Adipose tissue (tissue), 3 donors: ENCODE data around the gene USF1. TPM values are rescaled to one million over a fixed set of nuclear protein-coding genes. Genes with fewer than 3 reads are reported as not detected.
"Not testable (repeated sequence)": the region's sequence is repeated elsewhere in the genome, so short reads cannot be mapped to it uniquely, and the experiment has no call there.

Experiments used
- H3K27ac ChIP-seq: one replicate; pipeline ENCODE4 v1.5.1; 2013; ENCODE audit warnings: low read depth, low read length
- WGBS, 3 donors: extraction: QIAGEN DNeasy Blood & Tissue Kit; methylation state at CpG; one replicate each; pipeline ENCODE4 v1.1.7; 2013; 5-methylcytosine and 5-hydroxymethylcytosine counted together
- polyA plus RNA-seq, 3 donors: library from polyadenylated mRNA; stranded (reverse); fragments of 200-250 nt; gene quantifications; one replicate each; pipeline ENCODE4 v1.2.3, GENCODE V29; 2013
- donor health status: healthy with polysubstance abuse.
- donor health status: Bipolar disorder and iron deficiency.
- donor health status: healthy.

The USF1 gene
- polyA plus RNA-seq, 3 donors: 35.0 to 54.3 (median 47.2) TPM

DNA sequence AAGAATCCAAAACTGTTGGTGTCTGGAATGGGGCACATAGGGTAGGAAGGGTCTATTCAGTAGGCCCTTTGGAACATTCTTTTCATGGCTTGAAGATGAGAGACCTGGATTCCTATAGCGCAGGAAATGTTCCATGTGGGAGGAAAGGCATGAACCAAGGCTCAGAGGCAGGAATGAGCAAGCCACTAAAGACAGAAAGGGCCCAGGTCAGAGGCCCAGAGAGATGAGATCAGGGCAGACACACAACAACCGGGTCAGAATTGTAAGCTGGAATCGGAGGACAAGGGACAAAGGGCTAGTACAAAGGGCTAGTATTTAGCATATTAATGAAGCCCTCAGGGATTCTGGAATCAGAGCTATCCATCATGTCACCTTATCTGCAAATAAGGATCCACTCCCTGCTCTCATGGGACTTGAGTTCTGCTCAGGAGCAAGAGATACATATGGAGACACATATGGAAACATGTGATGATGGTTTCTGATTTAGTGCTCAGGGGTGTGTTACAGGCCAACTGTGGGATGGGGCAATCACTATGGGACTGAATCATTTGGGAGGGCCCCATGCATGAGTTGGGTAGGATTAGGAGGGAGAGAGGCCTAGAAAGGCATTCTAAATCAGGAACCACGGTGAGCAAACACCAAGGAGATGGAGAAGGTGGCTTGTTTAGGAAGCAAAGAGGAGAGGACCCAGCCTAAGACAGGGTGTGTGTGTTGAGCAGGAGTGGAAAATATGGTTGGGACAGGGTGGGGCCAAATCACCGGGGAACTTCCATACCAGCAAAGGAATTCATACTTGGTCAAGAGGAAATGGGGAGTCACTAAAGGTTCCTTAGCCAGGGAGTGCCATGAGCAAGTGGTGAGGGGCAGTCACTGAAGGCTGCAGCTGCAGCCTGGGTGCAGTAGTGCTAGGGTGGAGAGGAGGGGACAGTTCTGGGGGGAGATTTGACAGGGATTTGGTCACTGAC is 34.9 kb upstream of the USF1 start:
- WGBS, 3 donors: 82 to 87% (median 85%) methylated on average over 5 of the region's 5 CpGs

DNA sequence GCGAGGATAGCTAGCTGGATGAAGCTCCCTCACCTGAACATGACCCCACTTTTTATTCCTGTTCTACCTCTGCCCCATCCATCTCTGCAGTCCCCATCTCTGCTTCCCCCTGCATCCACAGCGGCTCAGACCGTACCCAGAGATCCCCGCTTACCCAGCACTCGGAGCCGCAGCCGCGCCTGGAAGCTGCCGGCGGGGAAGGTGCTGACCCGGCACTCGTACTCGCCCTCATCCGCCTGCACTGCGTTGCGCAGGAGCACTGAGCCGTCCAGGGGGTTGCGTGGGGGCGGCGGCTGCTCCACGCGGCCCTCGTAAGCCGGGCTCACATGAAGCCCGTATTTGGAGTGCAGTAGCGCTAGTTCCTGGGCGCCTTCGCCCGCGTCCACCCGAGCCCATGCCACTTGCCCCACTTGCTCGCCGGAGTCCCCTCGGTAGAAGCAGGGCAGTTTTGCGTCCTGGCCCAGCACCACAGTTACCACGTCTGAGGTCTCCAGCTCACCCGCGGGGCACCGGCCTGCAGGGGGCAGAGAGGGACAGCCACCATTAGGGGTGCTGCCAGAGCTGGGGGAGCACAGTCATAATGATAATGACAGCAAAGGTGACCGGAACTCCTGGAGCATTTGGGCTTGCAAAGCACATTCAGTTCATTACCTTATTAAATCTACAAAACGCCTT is 33.8 kb upstream of the USF1 start:
- H3K27ac ChIP-seq: no peak overlapping the region
- WGBS, 3 donors: 62 to 76% (median 65%) methylated on average over 41 of the region's 41 CpGs

More for the DNA sequence above, 34.9 kb upstream of the USF1 start:
- H3K27ac ChIP-seq: no peak overlapping the region

DNA sequence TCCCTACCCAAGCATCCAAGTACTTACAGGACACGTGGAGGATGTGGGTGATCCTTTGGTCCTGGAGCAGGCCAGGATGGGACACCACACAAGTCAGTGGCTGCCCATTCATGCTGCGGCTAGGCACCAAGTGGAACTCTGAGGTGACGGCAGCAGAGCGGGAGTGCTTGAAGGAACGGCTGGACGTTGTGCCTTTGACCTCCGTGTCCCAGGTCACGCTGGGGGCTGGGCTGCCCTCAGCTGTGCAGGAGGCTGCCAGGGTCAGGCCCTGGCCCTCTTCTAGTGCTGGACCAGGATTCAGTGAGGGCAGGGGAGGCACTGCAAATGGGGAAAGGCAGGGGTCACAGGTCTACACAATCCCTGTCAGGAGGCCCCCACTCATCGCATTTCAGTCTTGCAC is 31.6 kb upstream of the USF1 start:
- 78 to 79% (median 78%) methylated on average over 9 of the region's 9 CpGs for WGBS, 3 donors
- no peak overlapping the region for H3K27ac ChIP-seq

DNA sequence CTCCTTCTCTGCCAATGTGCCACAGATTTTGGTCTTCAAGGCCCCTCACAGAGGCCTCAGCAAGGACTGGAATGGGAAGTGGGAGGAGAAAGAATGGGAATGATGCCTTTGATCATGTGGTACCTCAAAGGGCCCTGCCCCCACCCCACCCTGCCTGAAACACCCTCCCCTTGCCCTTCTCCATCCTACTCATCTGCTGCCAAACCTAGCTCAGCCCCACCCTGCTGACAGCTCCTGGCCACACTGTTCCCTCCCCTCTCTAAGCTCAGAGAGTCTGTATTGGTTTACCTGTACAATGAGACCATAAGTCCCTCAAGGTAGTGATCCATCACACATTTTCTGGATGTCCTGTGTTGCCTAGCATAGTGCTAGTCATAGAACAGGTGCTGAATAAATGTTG is 30.6 kb upstream of the USF1 start:
- no peak overlapping the region for H3K27ac ChIP-seq

DNA sequence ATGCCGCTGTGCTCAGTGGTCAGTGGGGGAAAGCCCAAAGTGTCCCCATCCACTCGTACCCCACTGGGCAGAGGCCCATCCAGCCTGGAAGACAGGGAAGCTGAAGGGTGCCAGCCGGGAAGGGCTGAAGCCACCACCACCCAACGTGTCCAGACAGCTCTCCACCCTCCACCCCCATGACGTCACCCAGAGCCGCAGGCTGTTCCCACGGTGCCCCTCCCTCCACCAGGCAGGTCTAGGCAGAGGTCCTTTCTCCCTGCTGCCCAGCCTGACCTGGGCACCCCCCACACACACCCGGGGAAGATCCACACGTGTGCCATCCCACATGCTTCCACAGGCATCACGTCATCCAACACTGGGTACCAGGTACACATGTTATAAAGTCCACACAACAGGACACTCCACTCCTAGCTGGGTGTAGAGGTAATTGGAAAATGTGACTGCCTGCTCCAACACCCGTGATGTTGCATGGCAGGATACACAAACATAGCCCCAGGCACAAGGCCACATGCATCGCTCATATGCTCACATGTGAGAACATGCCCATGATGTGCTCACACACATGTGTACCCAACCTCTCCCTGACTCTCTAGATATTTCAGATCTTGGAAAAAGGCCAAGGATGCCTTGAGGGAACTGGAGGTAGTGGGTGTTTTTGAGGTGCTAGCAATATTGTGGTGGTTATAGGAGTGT is 29.0 kb upstream of the USF1 start:
- H3K27ac ChIP-seq: no peak overlapping the region
- WGBS, 3 donors: 76 to 81% (median 81%) methylated on average over 11 to 12 of the region's 12 CpGs

DNA sequence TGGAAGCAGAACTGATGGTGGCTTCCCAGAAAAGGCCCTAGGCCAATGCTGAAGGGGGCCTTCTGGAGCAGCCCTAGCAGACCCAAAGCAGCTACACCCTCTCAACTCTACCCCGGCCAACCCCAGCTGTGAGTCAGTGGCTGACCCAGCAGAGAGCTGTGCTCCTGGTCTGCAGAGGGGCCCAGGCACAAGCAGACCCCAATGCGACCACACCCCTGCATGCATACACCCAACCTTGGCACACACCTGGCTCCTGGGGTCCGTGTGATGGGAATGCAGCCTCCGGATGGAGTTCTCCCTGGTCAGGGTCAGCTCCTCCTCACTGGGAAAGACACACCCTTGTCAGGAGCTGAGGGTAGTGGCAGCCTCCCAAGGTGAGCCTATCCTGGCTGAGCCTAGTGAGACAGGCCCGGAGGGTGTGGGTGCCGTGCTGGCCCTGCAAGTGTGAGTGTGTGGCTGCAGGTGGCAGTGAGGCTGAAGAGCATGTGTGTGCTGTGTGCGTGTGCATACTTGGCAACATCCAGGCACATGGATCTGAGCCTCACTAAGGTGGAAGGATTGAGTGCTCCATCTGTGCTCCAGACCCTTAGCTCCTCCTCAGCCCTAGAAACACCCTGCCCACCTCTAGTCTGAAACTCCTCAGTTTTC is 27.8 kb upstream of the USF1 start:
- no peak overlapping the region for H3K27ac ChIP-seq
- WGBS, 3 donors: 69 to 75% (median 70%) methylated on average over 7 of the region's 7 CpGs

DNA sequence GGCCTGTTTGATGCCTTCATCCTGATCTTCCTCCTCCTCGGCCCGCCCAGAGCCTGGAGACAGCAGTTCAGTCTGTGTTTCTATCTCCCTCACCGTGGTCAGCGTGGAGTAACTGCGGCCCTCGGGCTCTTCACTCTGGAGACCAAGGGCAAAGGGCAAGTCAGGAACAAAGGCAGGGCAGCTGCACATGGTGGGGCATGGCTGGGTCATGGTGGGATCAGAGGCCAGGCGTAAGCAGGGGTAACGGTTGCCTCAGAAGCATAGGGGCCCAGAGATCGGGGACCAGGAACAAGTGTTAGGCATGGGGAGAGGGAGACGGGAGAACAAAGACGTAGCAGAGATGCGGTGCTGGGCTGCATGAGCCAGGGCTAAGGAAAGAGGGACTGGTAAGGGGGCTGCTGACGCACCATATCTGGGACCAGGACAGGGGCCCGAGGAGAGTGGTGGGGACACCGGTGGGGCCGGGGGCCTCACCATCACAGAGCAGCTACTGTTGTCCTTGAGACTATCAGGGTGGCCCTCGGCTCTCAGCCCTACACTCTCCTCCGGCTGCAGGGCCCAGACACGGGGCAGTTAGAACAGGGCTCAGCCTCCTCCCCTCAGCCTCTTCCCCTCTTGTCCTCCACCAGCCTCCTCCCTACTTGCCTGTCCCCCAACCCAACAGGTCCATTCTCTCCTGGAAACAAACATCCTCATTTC is 27.1 kb upstream of the USF1 start:
- H3K27ac ChIP-seq: no peak overlapping the region
- WGBS, 3 donors: 90 to 93% (median 93%) methylated on average over 19 of the region's 19 CpGs

DNA sequence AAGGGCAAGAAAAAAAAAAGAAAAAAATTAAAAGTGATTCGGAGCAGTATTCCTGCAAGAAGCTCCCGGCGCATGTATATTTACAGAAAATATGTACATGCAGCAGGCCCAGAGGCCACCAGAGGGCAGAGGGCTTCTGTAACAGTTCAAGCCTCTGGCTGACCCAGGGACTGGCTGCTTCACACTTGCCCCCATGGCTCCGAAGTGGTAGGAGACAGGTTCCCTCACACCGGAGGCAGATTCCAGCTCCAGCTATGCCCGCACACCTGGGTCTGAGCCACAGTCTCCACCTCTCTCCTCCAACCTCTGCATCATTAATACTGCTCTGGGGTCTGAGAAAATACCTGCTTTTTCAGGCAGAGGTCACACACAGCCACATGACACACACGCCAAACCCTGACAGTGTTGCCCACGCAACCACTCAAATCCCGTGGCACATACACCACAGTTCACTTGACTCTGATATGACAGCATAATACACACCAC is 26.2 kb upstream of the USF1 start:
- H3K27ac ChIP-seq: no peak overlapping the region
- 46 to 62% (median 59%) methylated on average over 9 of the region's 9 CpGs for WGBS, 3 donors

DNA sequence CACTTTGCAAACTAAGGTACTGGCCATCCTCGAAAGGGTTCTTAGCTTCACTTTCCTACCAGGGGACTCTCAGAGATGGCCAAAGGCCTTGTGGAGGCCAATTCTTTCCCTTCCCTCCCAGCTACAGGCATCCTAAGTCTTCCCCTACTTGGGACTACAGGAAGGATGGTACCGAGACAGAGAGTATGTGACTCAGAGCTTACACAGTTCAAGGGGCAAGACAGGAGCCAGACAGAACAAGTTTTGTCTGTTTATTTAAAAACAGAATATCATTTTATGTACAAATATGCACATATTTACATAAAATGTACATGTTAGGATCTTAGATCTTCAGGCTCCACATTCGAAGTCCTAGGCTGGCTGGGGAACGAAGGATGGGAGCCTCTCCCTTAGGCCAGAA is 25.0 kb upstream of the USF1 start:
- 93 to 100% (median 95%) methylated on average over 4 of the region's 4 CpGs for whole genome bisulfite sequencing, 3 donors
- H3K27ac ChIP-seq: no peak overlapping the region

DNA sequence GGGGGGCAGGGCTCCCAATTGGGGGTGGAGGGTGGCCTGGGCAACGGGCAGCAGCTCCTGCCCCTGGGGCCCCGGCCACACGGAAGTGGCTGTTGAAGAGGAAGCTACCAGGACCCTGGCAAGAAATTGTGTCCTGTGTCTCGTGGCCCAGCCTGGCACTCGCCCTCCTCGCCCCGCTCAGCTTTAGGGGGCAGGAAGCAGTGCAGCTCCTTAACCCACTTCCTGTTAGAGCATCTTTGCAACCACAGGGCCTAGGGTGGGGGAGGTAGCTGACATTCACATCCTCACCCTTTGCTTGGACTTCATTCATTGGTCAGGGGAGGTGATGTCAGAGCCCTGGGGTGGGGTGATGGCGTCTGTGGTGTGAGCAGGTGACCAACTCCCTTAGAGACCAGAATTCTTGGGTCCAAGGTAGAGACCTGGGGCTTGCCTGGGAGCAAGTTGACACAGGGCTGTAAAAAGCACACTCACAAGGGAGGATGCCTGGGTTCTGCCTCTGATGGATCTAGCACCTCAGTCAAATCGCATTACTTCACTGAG is 24.0 kb upstream of the USF1 start, which contains the start of gene ARHGAP30:
TSS of gene ARHGAP30 (minus strand) at position 161 of the 540 bp plus-strand sequence. CDS start 267 bp downstream, outside the sequence.
- 43 to 77% (median 51%) methylated on average over 9 of the region's 9 CpGs for WGBS, 3 donors
- H3K27ac ChIP-seq: peak within 1 kb of the TSS; percentile 63

DNA sequence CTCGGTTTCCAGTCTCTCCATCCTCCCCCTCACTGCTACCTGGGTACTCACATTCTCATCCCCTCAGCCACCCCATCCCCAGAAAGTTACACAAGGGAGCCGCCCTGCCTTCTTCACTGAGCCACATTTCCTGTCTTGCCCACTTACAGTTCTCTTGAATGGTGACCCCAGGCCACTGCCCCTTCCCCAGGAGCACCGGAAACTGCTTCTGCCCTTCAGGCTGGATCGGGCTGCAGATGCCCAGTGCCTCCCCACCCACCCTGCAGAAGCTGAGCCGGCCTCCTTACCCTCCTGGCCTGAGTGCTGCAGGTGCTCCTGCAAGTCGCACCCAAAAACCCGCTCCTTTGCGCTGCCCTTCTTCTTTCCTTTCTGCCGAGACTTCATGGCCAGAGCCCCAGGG is 23.5 kb upstream of the USF1 start:
- 44 to 85% (median 63%) methylated on average over 9 of the region's 9 CpGs for WGBS, 3 donors
- H3K27ac ChIP-seq: peak overlapping the region; percentile 63

DNA sequence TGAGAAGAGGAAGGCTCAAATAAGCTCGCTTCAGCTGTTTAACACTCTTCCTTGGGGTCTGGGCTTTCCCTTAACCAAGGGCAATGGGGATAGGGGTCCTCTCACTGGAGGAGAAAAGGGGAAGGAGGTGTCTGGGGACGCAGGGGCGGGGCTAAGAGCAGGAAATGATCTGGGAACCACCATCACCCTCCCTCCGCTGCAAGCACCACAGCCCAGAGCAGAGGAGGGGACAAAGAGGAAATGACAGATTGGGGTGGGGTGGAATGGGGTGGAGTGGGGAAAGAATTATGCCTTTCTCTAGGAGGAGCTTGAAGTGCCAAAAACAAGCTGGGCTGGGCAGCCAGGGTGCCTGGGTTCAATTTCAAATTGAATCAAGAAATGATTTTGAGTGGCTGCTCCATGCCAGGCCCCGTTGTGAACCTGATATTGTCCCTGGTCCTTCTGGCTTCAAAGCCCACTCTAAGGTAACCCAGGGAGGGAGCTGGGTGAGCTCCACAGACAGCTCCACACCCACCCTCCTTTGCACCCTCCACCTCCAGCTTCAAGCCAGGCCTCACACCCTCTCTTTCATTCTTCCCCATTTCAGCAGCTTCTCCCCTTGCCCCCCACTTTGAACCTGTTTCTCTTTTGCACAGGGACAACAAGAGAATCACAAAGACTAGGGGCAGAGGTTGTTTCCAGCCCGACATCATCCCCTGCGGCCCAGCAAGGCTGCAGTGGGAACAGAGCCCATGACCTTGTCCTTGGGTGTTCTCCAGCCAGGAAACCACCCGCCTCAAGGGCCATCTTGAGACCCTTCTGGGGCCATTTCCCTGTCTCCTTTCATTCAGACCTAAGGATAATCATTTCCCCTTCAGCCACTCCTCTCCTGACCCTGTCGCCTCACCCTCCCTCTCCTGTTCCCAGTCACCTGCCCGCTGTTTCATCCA is 22.8 kb upstream of the USF1 start:
- H3K27ac ChIP-seq: peak overlapping the region; percentile 63
- 42 to 73% (median 44%) methylated on average over 10 of the region's 10 CpGs for WGBS, 3 donors

DNA sequence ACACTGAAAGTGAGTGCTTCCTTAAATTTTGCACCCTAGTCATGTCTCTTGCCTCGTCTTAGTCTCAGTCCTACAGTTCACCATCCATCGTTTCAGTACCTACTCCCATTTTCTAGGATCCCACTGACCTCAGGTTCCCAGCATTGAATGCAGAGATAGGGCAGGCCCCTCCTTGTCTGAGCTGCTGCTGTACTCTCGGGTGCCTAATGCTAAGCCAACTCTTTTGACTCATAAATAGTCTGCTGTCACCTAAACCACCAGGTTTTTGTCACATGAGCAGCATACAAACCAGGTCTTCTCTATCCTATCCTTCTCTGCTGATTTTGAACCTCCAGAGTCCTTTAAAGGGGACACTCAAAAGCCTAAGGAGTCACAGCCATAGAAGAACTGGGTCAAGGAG is 20.9 kb upstream of the USF1 start:
- no peak overlapping the region for H3K27ac ChIP-seq
- WGBS, 3 donors: 68 to 75% (median 73%) methylated on average over 3 of the region's 3 CpGs

DNA sequence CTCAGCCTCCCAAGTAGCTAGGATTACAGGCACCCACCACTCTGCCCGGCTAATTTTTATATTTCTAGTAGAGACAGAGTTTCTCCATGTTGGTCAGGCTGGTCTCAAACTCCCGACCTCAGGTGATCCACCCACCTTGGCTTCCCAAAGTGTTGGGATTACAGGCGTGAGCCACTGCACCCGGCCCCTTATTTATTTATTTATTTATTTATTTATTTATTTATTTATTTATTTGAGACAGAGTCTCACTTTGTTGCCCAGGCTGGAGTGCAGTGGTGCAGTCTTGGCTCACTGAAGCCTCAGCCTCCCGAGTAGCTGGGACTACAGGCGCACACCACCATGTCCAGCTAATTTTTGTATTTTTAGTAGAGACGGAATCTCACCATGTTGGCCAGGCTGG is 19.9 kb upstream of the USF1 start:
- 93 to 95% (median 93%) methylated on average over 7 of the region's 7 CpGs for WGBS, 3 donors
- H3K27ac ChIP-seq: not testable (repeated sequence)

DNA sequence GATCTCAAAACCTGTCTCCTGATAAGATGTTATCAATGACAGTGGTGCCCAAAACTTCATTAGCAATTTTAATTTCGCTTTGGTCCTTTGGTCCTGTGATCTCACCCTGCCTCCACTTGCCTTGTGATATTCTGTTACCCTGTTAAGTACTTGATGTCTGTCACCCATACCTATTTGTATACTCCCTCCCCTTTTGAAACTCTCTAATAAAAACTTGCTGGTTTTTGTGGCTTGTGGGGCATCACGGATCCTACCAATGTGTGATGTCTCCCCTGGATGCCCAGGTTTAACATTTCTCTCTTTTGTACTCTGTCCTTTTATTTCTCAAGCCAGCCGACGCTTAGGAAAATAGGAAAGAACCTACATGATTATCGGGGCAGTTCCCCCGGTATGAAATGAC is 18.2 kb upstream of the USF1 start:
- H3K27ac ChIP-seq: not testable (repeated sequence)
- 37 to 72% (median 70%) methylated on average over 6 of the region's 6 CpGs for WGBS, 3 donors

DNA sequence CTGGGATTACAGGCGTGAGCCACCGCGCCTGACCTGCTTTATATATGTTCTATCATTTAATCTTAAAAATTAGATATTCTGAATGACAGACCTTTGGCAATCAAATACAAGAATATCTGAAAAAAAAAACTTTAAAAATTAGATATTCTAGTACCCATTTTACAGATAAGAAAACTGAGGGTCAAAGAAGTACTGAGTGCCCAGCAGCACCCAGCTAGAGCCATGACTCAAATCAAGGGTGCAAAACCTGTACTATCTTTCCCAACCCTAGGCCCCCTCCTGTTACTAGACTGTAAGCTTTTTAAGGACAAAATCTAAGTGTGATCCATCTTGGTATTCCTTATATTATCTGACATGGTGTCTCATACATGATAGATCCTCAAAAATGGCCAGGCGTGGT is 15.6 kb upstream of the USF1 start:
- WGBS, 3 donors: 91 to 96% (median 93%) methylated on average over 4 of the region's 4 CpGs
- H3K27ac ChIP-seq: no peak overlapping the region

DNA sequence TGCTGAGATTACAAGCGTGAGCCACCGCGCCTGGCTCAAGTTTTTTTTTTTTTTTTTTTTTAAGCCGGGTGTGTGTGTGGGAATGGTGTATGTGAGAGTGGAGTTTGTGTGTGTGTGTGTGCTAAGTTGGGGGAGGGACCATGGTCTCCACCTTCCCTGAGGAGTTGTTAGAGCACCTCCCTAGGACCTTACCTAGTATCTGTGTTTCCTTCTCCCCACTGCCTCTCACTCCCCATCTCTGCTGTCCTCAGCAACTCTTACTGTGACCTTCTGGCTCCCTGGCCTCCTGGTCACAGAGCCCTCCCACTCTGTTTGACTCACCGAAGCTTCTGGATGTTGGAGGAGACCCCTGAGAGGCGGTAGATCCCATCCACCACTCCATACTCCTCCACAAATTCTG is 13.5 kb upstream of the USF1 start:
- H3K27ac ChIP-seq: no peak overlapping the region
- whole genome bisulfite sequencing, 3 donors: 78 to 86% (median 85%) methylated on average over 6 of the region's 6 CpGs
